A549 (cell line): ENCODE data around the gene LCN6. TPM values are rescaled to one million over a fixed set of nuclear protein-coding genes. Genes with fewer than 3 reads are reported as not detected.
"Not testable (repeated sequence)": the region's sequence is repeated elsewhere in the genome, so short reads cannot be mapped to it uniquely, and the experiment has no call there.

Source experiments
- ATAC-seq, 2 experiments: fragments of 200-7000 bp in 1 of 2; fragments of >200 bp in 1 of 2; cut with Nextera tagmentation in 1 of 2; cut with Tn5 transposase in 1 of 2; 3 replicates each; pipeline versions ENCODE4 v1.8.0 to v1.9.1; 2018 to 2020; ENCODE audit warnings: mild to moderate bottlenecking in 1 of 2, moderate library complexity in 1 of 2
- CTCF ChIA-PET: fragments of 300-600 bp; sonication (Branson Sonifier 250); formaldehyde crosslinking; extraction: SDS; loops from one replicate; lab custom pipeline; 2021; ENCODE audit warnings: antibody characterized with exemption, inconsistent platforms; lab: Yijun Ruan, JAX
- POLR2A ChIA-PET: fragments of 350-600 bp; formaldehyde crosslinking; extraction: SDS; loops from one replicate; lab custom pipeline; 2021; ENCODE audit warnings: antibody characterized with exemption, inconsistent platforms; lab: Yijun Ruan, JAX
- DNase-seq, 2 experiments: peaks; one replicate each; pipeline versions ENCODE4 v3.0.0 to v3.0.0-alpha.2; 2011 to 2016; ENCODE audit warnings: low read depth in 1 of 2, low spot score in 1 of 2
- FAIRE-seq: peaks from 2 replicates; lab custom pipeline; 2011; peaks lifted over from hg19 to GRCh38; lab: Jason Lieb, UNC
- H3K27ac ChIP-seq, 2 experiments: fragments of >200 bp; sonication (Bioruptor Twin); formaldehyde crosslinking; 3 replicates each; pipeline ENCODE4 v1.5.1; 2016 to 2017
- H3K4me1 ChIP-seq: fragments of >200 bp; sonication (Bioruptor Twin); formaldehyde crosslinking; 3 replicates; pipeline ENCODE4 v1.6.1; 2016
- H3K4me2 ChIP-seq: fragments of >200 bp; sonication (Bioruptor Twin); formaldehyde crosslinking; 3 replicates; pipeline ENCODE4 v1.6.1; 2016
- H3K4me3 ChIP-seq: fragments of >200 bp; sonication (Bioruptor Twin); formaldehyde crosslinking; 3 replicates; pipeline ENCODE4 v1.5.1; 2016
- H3K9me3 ChIP-seq: fragments of >200 bp; sonication (Bioruptor Twin); formaldehyde crosslinking; 3 replicates; pipeline ENCODE4 v1.6.1; 2016
- CHD4 ChIP-seq: fragments of 200-600 bp; sonication (generic); IDR thresholded peaks from 2 replicates; pipeline ENCODE4 v1.6.1; 2016; ENCODE audit warnings: antibody characterized with exemption, mild to moderate bottlenecking, borderline replicate concordance
- EHMT2 ChIP-seq: fragments of 200-600 bp; sonication (generic); IDR thresholded peaks from 2 replicates; pipeline ENCODE4 v1.6.1; 2016; ENCODE audit warnings: antibody characterized with exemption, low read depth, mild to moderate bottlenecking, moderate library complexity
- EP300 ChIP-seq, 2 experiments: fragments of >200 bp; sonication (Bioruptor Twin); formaldehyde crosslinking; IDR thresholded peaks; 2 replicates in 1 of 2; 3 replicates in 1 of 2; pipeline ENCODE4 v1.6.1; 2016 to 2017
- HDAC2 ChIP-seq: fragments of 200-600 bp; sonication (generic); IDR thresholded peaks from 2 replicates; pipeline ENCODE4 v1.6.1; 2016
- JUNB ChIP-seq: fragments of >200 bp; sonication (Bioruptor Twin); formaldehyde crosslinking; IDR thresholded peaks from 2 replicates; pipeline ENCODE4 v1.6.1; 2016
- NFE2L2 ChIP-seq: fragments of 150-350 bp; conservative IDR thresholded peaks from 2 replicates; pipeline ENCODE4 v1.6.1; 2014; ENCODE audit warnings: low read length
- NPAS2 ChIP-seq: fragments of 250-450 bp; sonication (Bioruptor Pico); IDR thresholded peaks from 2 replicates; pipeline ENCODE4 v1.8.0; 2022; ENCODE audit warnings: mild to moderate bottlenecking, moderate library complexity, borderline replicate concordance
- POLR2A ChIP-seq: IDR thresholded peaks from 2 replicates; pipeline ENCODE4 v1.6.1; 2012; ENCODE audit warnings: mild to moderate bottlenecking, low read length
- RAD21 ChIP-seq, 2 experiments: fragments of >200 bp in 1 of 2; sonication (Bioruptor Twin) in 1 of 2; formaldehyde crosslinking in 1 of 2; IDR thresholded peaks in 1 of 2; conservative IDR thresholded peaks in 1 of 2; 2 replicates in 1 of 2; 3 replicates in 1 of 2; pipeline ENCODE4 v1.6.1; 2012 to 2018; ENCODE audit warnings: inconsistent platforms in 1 of 2
- RCOR1 ChIP-seq: fragments of 150-350 bp; IDR thresholded peaks from 2 replicates; pipeline ENCODE4 v1.6.1; 2014; ENCODE audit warnings: antibody characterized with exemption, low read length, low read depth
- SMC3 ChIP-seq: fragments of >200 bp; sonication (Bioruptor Twin); formaldehyde crosslinking; IDR thresholded peaks from 3 replicates; pipeline ENCODE4 v1.6.1; 2018; ENCODE audit warnings: inconsistent platforms
- ZC3H11A ChIP-seq: fragments of 450-650 bp; IDR thresholded peaks from 2 replicates; pipeline ENCODE4 v1.6.1; 2014; ENCODE audit warnings: antibody characterized with exemption, mild to moderate bottlenecking
- ZFP36 ChIP-seq: fragments of 450-650 bp; IDR thresholded peaks from 2 replicates; pipeline ENCODE4 v1.6.1; 2014; ENCODE audit warnings: borderline replicate concordance; ENCODE audit not compliant: partially characterized antibody
- ZNF302 ChIP-seq: fragments of 250-450 bp; sonication (Bioruptor Pico); IDR thresholded peaks from 2 replicates; pipeline ENCODE4 v1.9.0; 2021; ENCODE audit warnings: inconsistent platforms, mild to moderate bottlenecking, moderate library complexity
- WGBS: methylation state at CpG from one replicate; pipeline ENCODE4 v1.1.6; 2017; ENCODE audit errors: missing lambda C conversion rate; 5-methylcytosine and 5-hydroxymethylcytosine counted together
- polyA minus RNA-seq: library from RNA; depleted of rRNA, polyadenylated mRNA; stranded (reverse); fragments of >200 nt; gene quantifications from 2 replicates; pipeline ENCODE4 v1.2.3, GENCODE V29; 2011; rRNA and poly(A)+ RNA removed
- polyA plus RNA-seq, 4 experiments: library from polyadenylated mRNA; depleted of rRNA in 3 of 4; stranded (reverse); fragments of >200 nt; fragmentation: RNase III in 1 of 4; extraction: RNeasy Plus Mini Kit Qiagen cat#74134 plus additional on column Dnase treatment in 1 of 4; gene quantifications; 2 replicates in 3 of 4; 3 replicates in 1 of 4; pipeline ENCODE4 v1.2.3, GENCODE V29; 2011 to 2017
- TF ChIP-seq, protein P1 (sequence below): IDR thresholded peaks from 2 replicates; pipeline ENCODE4 v1.6.1; 2012
- TF ChIP-seq, protein P2 (sequence below): fragments of 200-600 bp; sonication (generic); IDR thresholded peaks from 2 replicates; pipeline ENCODE4 v1.6.1; 2016; ENCODE audit warnings: antibody characterized with exemption, mild to moderate bottlenecking, moderate library complexity
- TF ChIP-seq, protein P3 (sequence below): fragments of 150-350 bp; IDR thresholded peaks from 2 replicates; pipeline ENCODE4 v1.6.1; 2014; ENCODE audit warnings: low read depth, mild to moderate bottlenecking, low read length
- TF ChIP-seq, protein P4 (sequence below): IDR thresholded peaks from 2 replicates; pipeline ENCODE4 v1.6.1; 2012
- TF ChIP-seq, protein P5 (sequence below): fragments of 250-450 bp; sonication (Bioruptor Pico); IDR thresholded peaks from 2 replicates; pipeline ENCODE4 v1.5.0; 2021; ENCODE audit warnings: mild to moderate bottlenecking, moderate library complexity, borderline replicate concordance

LCN6 gene, protein sequence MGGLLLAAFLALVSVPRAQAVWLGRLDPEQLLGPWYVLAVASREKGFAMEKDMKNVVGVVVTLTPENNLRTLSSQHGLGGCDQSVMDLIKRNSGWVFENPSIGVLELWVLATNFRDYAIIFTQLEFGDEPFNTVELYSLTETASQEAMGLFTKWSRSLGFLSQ
- polyA plus RNA-seq (2011; rRNA removed), result not detected in 2 replicates
- polyA plus RNA-seq (2012; cell fraction: cytosol; rRNA removed), result not detected in 2 replicates
- polyA plus RNA-seq (2012; cell fraction: nucleus; rRNA removed), result not detected in 2 replicates
- not detected in 3 replicates for polyA plus RNA-seq (2017; fragmentation: RNase III; extraction: RNeasy Plus Mini Kit Qiagen cat#74134 plus additional on column Dnase treatment)
- polyA minus RNA-seq, result not detected in 2 replicates

DNA sequence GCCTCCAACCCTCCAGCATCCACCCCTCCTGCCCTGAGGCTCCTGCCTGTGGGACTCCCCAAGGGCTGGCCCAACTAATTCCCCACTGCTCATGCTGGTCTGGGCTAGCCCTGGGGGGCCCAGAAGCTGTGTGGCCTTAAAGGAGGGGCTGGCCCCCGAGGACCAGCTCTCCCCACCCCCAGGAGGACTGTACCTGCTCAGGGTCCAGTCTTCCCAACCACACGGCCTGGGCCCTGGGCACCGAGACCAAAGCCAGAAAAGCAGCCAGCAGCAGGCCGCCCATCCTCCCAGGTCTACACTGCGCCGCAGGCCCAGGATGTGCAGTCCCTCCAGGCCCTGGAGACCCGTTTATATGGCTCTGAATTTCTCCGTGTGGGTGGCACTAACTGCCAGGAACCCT lies at the start of gene LCN6:
Gene LCN6, minus strand, starts transcription at position 325 of the 400 bp plus-strand sequence. Its CDS starts 42 bp downstream, at position 283.
- CTCF ChIA-PET, result interaction anchor here (1.0 to 11.9 kb wide), 4 partner anchors 11 to 40 kb away, joined by 3 to 79 read pairs (median 4); partner anchors contain the start of gene LCN8
- Histone ChIP-seq H3K4me2 (no peak within 1 kb of the TSS), H3K4me3 (no peak within 1 kb of the TSS), H3K27ac (no peak within 1 kb of the TSS), H3K9me3 (peaks cover 13% of the 10 kb centered on the region), H3K4me1 (no peaks in the 10 kb centered on the region)
- 49% methylated on average over 7 of the region's 8 CpGs for WGBS
- ATAC-seq (no peak), FAIRE-seq (no peak), DNase-seq (no peak)
- POLR2A ChIA-PET, result no interaction called here
- TF ChIP-seq RAD21 (conservative IDR thresholded peaks at IDR 0.05 in 1 of 2, IDR thresholded peaks at IDR 0.05 in 1 of 2) (no peak), ZC3H11A (no peak), CHD4 (no peak), ZNF302 (no peak), RCOR1 (no peak), EP300 (IDR thresholded peaks at IDR 0.05) (no peak), ZFP36 (no peak)

DNA sequence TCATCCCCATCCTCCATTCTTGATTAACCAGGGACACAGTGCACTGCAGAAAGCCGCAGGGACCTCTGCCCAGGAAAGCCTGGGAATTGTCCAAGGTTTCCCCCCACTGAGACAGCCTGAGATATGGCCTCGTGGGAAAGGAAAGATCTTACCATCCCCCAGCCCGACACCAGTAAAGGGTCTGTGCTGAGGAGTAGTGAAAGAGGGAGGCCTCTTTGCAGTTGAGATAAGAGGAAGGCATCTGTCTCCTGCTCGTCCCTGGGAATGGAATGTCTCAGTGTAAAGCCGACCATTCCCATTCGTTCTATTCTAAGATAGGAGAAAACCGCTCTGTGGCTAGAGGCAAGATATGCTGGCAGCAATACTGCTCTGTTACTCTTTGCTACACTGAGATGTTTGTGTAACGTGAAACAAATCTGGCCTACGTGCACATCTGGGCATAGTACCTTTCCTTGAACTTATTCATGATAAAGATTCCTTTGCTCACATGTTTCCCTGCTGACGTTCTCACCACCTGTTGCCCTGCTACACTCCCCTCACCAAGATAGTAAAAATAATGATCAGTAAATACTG lies 48.5 kb upstream of the LCN6 start:
- CTCF ChIA-PET, result interaction anchor here (1.3 to 2.4 kb wide), 2 partner anchors 9 kb away, joined by 3 to 13 read pairs; no protein-coding TSS in a partner anchor
- H3K4me1 ChIP-seq, result peaks cover 37% of the 10 kb centered on the region
- H3K4me2 ChIP-seq, H3K9me3 ChIP-seq, FAIRE-seq, H3K27ac ChIP-seq, H3K4me3 ChIP-seq, ATAC-seq, POLR2A ChIA-PET, DNase-seq: not testable (repeated sequence)
- 50% methylated on average over 10 of the region's 10 CpGs for WGBS

DNA sequence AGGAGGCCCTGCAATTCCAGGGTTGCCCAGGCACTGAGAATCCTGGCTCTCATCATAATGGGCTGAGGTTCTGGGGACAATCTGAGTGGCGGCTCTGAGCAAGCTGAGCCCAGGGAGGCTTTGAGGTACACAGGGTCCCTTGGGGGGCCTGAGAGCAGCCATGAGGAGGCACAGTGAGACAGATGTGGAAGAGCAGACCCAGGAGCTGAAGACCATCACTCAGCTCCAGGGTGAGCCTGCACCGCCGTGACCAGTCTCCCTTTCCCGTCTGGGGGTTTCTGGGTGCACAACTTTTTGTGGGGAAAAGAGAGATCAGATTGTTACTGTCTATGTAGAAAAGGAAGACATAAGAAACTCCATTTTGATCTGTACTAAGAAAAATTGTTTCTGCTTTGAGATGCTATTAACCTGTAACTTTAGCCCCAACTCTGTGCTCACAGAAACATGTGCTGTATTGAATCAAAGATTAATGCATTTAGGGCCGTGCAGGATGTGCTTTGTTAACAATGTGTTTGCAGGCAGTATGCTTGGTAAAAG lies 48.0 kb upstream of the LCN6 start, which contains the start of gene CCDC183:
Gene CCDC183, plus strand, starts transcription at position 101 of the 537 bp plus-strand sequence. Its CDS starts 60 bp downstream, at position 161.
- ChIA-PET CTCF (interaction anchor here (0.7 to 1.3 kb wide), 2 partner anchors 9 to 229 kb away, joined by 3 read pairs; no protein-coding TSS in a partner anchor), POLR2A (no interaction called here)
- 78% methylated on average over 5 of the region's 5 CpGs for WGBS
- Histone ChIP-seq H3K4me2 (no peak within 1 kb of the TSS), H3K27ac (no peak within 1 kb of the TSS), H3K4me1 (peaks cover 35% of the 10 kb centered on the region), H3K4me3 (no peak within 1 kb of the TSS), H3K9me3 (no peaks in the 10 kb centered on the region)
- no peak for DNase-seq
- TF ChIP-seq, protein P1, sequence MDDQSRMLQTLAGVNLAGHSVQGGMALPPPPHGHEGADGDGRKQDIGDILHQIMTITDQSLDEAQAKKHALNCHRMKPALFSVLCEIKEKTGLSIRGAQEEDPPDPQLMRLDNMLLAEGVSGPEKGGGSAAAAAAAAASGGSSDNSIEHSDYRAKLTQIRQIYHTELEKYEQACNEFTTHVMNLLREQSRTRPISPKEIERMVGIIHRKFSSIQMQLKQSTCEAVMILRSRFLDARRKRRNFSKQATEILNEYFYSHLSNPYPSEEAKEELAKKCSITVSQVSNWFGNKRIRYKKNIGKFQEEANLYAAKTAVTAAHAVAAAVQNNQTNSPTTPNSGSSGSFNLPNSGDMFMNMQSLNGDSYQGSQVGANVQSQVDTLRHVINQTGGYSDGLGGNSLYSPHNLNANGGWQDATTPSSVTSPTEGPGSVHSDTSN, result no peak
- 0 out of 2 replicates have a peak, but pooled peaks have one; percentile 6 for TF ChIP-seq POLR2A
- ATAC-seq, result no peak
- no peak for FAIRE-seq

DNA sequence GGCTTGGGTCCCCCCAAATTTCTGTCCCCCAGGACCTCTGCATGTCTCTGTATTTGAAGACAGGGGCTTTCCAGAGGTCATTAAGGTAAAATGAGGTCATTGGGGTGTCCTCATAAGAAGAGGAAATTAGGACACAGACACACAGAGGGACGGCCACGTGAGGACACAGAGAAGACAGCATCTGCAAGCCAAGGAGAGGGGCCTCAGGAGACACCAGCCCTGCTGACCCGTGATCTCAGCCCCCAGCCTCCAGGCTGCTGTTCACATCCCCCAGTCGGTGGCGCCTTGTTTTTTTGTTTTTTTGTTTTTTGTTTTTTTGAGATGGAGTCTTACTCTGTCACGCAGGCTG lies 46.6 kb upstream of the LCN6 start:
- no peak overlapping the region for H3K27ac ChIP-seq
- ATAC-seq (no peak), DNase-seq (no peak), FAIRE-seq (no peak)
- H3K4me3 ChIP-seq, result no peak overlapping the region
- ChIA-PET CTCF (interaction anchor here (4.1 to 5.7 kb wide), 2 partner anchors 9 to 48 kb away, joined by 30 to 110 read pairs; partner anchors contain the start of genes AJM1 and RABL6), POLR2A (interaction anchor here (1.9 kb wide), 1 partner anchor 67 kb away, joined by 7 read pairs; no protein-coding TSS in a partner anchor)
- WGBS, result 89% methylated on average over 6 of the region's 6 CpGs
- no peaks in the 10 kb centered on the region for H3K9me3 ChIP-seq
- no peak overlapping the region for H3K4me2 ChIP-seq
- H3K4me1 ChIP-seq, result peaks cover 33% of the 10 kb centered on the region
- no peak for TF ChIP-seq NPAS2 (CRISPR knock-in tag)
- no peak for TF ChIP-seq CHD4
- TF ChIP-seq NFE2L2, result no peak
- no peak for TF ChIP-seq JUNB
- no peak for TF ChIP-seq EHMT2
- TF ChIP-seq, protein P2, sequence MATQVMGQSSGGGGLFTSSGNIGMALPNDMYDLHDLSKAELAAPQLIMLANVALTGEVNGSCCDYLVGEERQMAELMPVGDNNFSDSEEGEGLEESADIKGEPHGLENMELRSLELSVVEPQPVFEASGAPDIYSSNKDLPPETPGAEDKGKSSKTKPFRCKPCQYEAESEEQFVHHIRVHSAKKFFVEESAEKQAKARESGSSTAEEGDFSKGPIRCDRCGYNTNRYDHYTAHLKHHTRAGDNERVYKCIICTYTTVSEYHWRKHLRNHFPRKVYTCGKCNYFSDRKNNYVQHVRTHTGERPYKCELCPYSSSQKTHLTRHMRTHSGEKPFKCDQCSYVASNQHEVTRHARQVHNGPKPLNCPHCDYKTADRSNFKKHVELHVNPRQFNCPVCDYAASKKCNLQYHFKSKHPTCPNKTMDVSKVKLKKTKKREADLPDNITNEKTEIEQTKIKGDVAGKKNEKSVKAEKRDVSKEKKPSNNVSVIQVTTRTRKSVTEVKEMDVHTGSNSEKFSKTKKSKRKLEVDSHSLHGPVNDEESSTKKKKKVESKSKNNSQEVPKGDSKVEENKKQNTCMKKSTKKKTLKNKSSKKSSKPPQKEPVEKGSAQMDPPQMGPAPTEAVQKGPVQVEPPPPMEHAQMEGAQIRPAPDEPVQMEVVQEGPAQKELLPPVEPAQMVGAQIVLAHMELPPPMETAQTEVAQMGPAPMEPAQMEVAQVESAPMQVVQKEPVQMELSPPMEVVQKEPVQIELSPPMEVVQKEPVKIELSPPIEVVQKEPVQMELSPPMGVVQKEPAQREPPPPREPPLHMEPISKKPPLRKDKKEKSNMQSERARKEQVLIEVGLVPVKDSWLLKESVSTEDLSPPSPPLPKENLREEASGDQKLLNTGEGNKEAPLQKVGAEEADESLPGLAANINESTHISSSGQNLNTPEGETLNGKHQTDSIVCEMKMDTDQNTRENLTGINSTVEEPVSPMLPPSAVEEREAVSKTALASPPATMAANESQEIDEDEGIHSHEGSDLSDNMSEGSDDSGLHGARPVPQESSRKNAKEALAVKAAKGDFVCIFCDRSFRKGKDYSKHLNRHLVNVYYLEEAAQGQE, result no peak
- TF ChIP-seq, protein P3, sequence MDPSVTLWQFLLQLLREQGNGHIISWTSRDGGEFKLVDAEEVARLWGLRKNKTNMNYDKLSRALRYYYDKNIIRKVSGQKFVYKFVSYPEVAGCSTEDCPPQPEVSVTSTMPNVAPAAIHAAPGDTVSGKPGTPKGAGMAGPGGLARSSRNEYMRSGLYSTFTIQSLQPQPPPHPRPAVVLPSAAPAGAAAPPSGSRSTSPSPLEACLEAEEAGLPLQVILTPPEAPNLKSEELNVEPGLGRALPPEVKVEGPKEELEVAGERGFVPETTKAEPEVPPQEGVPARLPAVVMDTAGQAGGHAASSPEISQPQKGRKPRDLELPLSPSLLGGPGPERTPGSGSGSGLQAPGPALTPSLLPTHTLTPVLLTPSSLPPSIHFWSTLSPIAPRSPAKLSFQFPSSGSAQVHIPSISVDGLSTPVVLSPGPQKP, result no peak
- TF ChIP-seq, protein P4, sequence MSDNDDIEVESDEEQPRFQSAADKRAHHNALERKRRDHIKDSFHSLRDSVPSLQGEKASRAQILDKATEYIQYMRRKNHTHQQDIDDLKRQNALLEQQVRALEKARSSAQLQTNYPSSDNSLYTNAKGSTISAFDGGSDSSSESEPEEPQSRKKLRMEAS, result no peak
- TF ChIP-seq, protein P5, sequence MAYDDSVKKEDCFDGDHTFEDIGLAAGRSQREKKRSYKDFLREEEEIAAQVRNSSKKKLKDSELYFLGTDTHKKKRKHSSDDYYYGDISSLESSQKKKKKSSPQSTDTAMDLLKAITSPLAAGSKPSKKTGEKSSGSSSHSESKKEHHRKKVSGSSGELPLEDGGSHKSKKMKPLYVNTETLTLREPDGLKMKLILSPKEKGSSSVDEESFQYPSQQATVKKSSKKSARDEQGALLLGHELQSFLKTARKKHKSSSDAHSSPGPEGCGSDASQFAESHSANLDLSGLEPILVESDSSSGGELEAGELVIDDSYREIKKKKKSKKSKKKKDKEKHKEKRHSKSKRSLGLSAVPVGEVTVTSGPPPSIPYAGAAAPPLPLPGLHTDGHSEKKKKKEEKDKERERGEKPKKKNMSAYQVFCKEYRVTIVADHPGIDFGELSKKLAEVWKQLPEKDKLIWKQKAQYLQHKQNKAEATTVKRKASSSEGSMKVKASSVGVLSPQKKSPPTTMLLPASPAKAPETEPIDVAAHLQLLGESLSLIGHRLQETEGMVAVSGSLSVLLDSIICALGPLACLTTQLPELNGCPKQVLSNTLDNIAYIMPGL, result no peak
- TF ChIP-seq SMC3, result no peak
- no peak for TF ChIP-seq HDAC2
